ENCODE measurements around the gene SGCA. TPM values are rescaled to one million over a fixed set of nuclear protein-coding genes. Genes with fewer than 3 reads are reported as not detected.

The SGCA gene
- total RNA-seq, 2 experiments from 2014 or later: 0.34 TPM; not detected in 1

- CTCF ChIA-PET: interaction anchor here (1.0 to 1.5 kb wide), 2 partner anchors 17 to 29 kb away, joined by 3 to 4 read pairs; no protein-coding TSS in a partner anchor
Observed at GRCh38 chr17:50143461-50144176, 22.2 kb upstream of the SGCA start.

GRCh38 chr17:50144355-50144754, 21.4 kb upstream of the SGCA start:
- Mint-ChIP-seq H3K4me1 (ENCODE audit: low read depth) (peaks cover 77% of the 10 kb centered on the region), H3K27ac (peak overlapping the region; percentile 57), H3K36me3 (ENCODE audit: low read depth) (peaks cover 66% of the 10 kb centered on the region), H3K4me3 (no peak overlapping the region), H3K27me3 (no peaks in the 10 kb centered on the region), H3K9me3 (no peaks in the 10 kb centered on the region)
- ChIA-PET POLR2A (interaction anchor here (1.0 kb wide), 1 partner anchor 23 kb away, joined by 3 read pairs; no protein-coding TSS in a partner anchor), CTCF (interaction anchor here (1.5 to 9.5 kb wide), 3 partner anchors 16 to 25 kb away, joined by 4 to 102 read pairs (median 7); no protein-coding TSS in a partner anchor)
- ATAC-seq (no peak), DNase-seq (no peak)
- intact Hi-C loops (cut with micrococcal nuclease): no loop called here
- TF ChIP-seq CTCF (IDR thresholded peaks at IDR 0.05): no peak

More at GRCh38 chr17:50143461-50144176, 22.2 kb upstream of the SGCA start:
- H3K4me1 Mint-ChIP-seq (ENCODE audit: low read depth): peaks cover 77% of the 10 kb centered on the region
- POLR2A ChIA-PET: interaction anchor here (1.0 to 1.5 kb wide), 2 partner anchors 8 to 22 kb away, joined by 3 to 4 read pairs; no protein-coding TSS in a partner anchor
- H3K4me3 Mint-ChIP-seq: no peak overlapping the region
- no peak for DNase-seq
- peaks cover 68% of the 10 kb centered on the region for H3K36me3 Mint-ChIP-seq (ENCODE audit: low read depth)
- no peak for ATAC-seq
- no peaks in the 10 kb centered on the region for H3K27me3 Mint-ChIP-seq
- no peak for TF ChIP-seq CTCF (IDR thresholded peaks at IDR 0.05)
- no peaks in the 10 kb centered on the region for H3K9me3 Mint-ChIP-seq
- intact Hi-C loops (cut with micrococcal nuclease): no loop called here
- H3K27ac Mint-ChIP-seq: peak overlapping the region; percentile 57

GRCh38 chr17:50144845-50145531, 20.8 kb upstream of the SGCA start:
- Mint-ChIP-seq H3K27ac (peak overlapping the region; percentile 72), H3K36me3 (ENCODE audit: low read depth) (peaks cover 60% of the 10 kb centered on the region), H3K4me3 (no peak overlapping the region), H3K4me1 (ENCODE audit: low read depth) (peaks cover 73% of the 10 kb centered on the region), H3K9me3 (no peaks in the 10 kb centered on the region), H3K27me3 (no peaks in the 10 kb centered on the region)
- peak; percentile 14 for ATAC-seq
- no peak for TF ChIP-seq CTCF (IDR thresholded peaks at IDR 0.05)
- ChIA-PET POLR2A (no interaction called here), CTCF (interaction anchor here (0.7 to 9.5 kb wide), 5 partner anchors 9 to 32 kb away, joined by 3 to 102 read pairs (median 6); no protein-coding TSS in a partner anchor)
- peak; percentile 68 for DNase-seq
- intact Hi-C loops (cut with micrococcal nuclease): no loop called here

- H3K4me1 Mint-ChIP-seq (ENCODE audit: low read depth): peaks cover 66% of the 10 kb centered on the region
- TF ChIP-seq CTCF (IDR thresholded peaks at IDR 0.05): no peak
- DNase-seq (no peak), ATAC-seq (no peak)
- ChIA-PET CTCF (interaction anchor here (0.7 to 9.6 kb wide), 10 partner anchors 9 to 52 kb away, joined by 3 to 102 read pairs (median 6); partner anchors contain the start of gene PDK2), POLR2A (interaction anchor here (0.9 to 7.0 kb wide), 4 partner anchors 14 to 24 kb away, joined by 3 to 64 read pairs (median 4); no protein-coding TSS in a partner anchor)
- H3K27ac Mint-ChIP-seq: peak overlapping the region; percentile 72
- no peaks in the 10 kb centered on the region for H3K27me3 Mint-ChIP-seq
- no peaks in the 10 kb centered on the region for H3K9me3 Mint-ChIP-seq
- intact Hi-C loops (cut with micrococcal nuclease): no loop called here
- peaks cover 55% of the 10 kb centered on the region for H3K36me3 Mint-ChIP-seq (ENCODE audit: low read depth)
- no peak overlapping the region for H3K4me3 Mint-ChIP-seq
Observed at GRCh38 chr17:50145532-50146229, 20.1 kb upstream of the SGCA start.
